Colonic mucosa (tissue), 4 donors: Measurements from ENCODE around the gene DCDC2B. TPM values are rescaled to one million over a fixed set of nuclear protein-coding genes. Genes with fewer than 3 reads are reported as not detected.
A peak's percentile ranks its signal among the peaks of the same experiment; 100 is the strongest.

Experiments
- DNase-seq: peaks from one replicate; pipeline ENCODE4 v3.0.0-alpha.2; 2020
- H3K27ac ChIP-seq: fragments of 200-600 bp; one replicate; pipeline ENCODE4 v1.8.0; 2021
- H3K27me3 ChIP-seq: fragments of 200-600 bp; one replicate; pipeline ENCODE4 v1.8.0; 2021
- H3K36me3 ChIP-seq: fragments of 200-600 bp; one replicate; pipeline ENCODE4 v1.8.0; 2021
- H3K4me1 ChIP-seq: fragments of 200-600 bp; one replicate; pipeline ENCODE4 v1.8.0; 2021; ENCODE audit warnings: mild to moderate bottlenecking
- H3K4me3 ChIP-seq: fragments of 200-600 bp; one replicate; pipeline ENCODE4 v1.8.0; 2021
- H3K9ac ChIP-seq, 2 donors: one replicate each; pipeline ENCODE4 v1.7.0; 2013; ENCODE audit warnings: control low read depth in 2 of 2, low read depth in 2 of 2, low read length in 2 of 2
- H3K9me3 ChIP-seq: fragments of 200-600 bp; one replicate; pipeline ENCODE4 v1.8.0; 2021
- CTCF ChIP-seq: fragments of 200-600 bp; IDR thresholded peaks from one replicate; pipeline ENCODE4 v1.8.0; 2022; ENCODE audit warnings: antibody characterized with exemption, mild to moderate bottlenecking
- intact Hi-C: fragments of 100-400 bp; cut with DNase I; formaldehyde crosslinking; loops from one replicate; pipeline ENCODE4 v1.14.1; 2022
- total RNA-seq, 2 donors: library from RNA; stranded (reverse); fragmentation: NEBNext Ultra II Directional in 1 of 2; extraction: Animal tissue kit (Norgen Biotek cat#: 25700) in 1 of 2; gene quantifications; one replicate each; pipeline ENCODE4 v1.2.1, GENCODE V29; 2021
- donor health status: healthy.
- donor health status: DM: no; HTN: no; CAD: no.
- donor health status: DM: no; HTN: no; CAD: no.

The DCDC2B gene
- total RNA-seq, 2 donors from 2014 or later, result not detected

GRCh38 chr1:32200226-32201010, 8.5 kb upstream of the DCDC2B start, which contains the start of gene CCDC28B:
CCDC28B (plus strand) TSS chr1:32200595; CDS start chr1:32201936, 1,341 bp downstream.
- Histone ChIP-seq H3K4me1 (peaks cover 3% of the 10 kb centered on the region), H3K9me3 (no peaks in the 10 kb centered on the region), H3K9ac (peak within 1 kb of the TSS; percentile 65 to 67), H3K4me3 (peak within 1 kb of the TSS; percentile 60), H3K27me3 (no peaks in the 10 kb centered on the region), H3K27ac (peak within 1 kb of the TSS; percentile 69), H3K36me3 (peaks cover 10% of the 10 kb centered on the region)
- DNase-seq, result peak; percentile 64
- TF ChIP-seq CTCF, result no peak
- intact Hi-C loops, result no loop called here

DNA sequence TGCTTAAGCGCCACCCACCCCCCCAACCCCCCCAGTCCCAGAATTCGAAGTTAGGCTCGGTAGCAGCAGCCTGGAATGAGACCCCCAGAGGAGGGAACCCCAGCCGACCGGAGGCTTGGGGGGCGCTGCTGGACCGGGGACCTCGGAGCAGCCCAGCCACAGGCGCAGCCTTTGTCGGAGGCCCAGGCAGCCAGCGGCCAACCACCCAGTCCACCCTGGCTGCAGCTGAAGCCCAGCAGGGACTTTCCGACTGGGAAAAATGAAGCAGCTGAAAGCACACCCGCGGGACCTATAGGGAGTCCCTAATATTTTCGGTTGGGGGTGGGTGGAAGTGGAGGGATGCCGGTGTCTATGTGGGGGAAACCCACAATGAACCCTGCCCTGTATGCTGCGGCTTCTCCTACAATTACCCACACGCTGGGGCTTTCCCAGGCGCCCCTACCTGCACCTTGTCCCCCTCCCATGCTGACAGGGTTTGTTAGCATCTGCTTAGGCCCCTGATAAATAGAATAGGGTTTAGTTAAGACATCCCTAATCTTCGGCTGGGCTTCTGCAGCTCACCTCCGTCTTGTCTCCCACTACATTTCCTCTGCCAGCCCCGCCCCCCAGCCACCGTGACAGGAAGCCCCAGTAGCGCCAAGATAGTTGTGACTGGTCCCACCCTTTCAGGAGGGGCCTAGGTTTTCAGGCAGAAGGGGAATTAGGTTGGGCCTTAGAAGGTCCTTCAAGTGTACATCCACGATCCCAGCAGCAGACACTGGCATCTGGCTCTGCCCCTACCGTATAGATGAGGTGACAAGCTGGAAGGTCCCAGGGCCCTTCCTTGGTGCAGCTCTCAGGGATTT, 7.7 kb upstream of the DCDC2B start:
- peak overlapping the region; percentile 60 for H3K4me3 ChIP-seq
- no peaks in the 10 kb centered on the region for H3K9me3 ChIP-seq
- H3K36me3 ChIP-seq, result peaks cover 4% of the 10 kb centered on the region
- peak; percentile 80 for DNase-seq
- peak overlapping the region; percentile 69 for H3K27ac ChIP-seq
- H3K4me1 ChIP-seq, result peaks cover 3% of the 10 kb centered on the region
- no peak for TF ChIP-seq CTCF
- intact Hi-C loops, result no loop called here
- no peaks in the 10 kb centered on the region for H3K27me3 ChIP-seq
- H3K9ac ChIP-seq, result peak overlapping the region; percentile 65 to 67

GRCh38 chr1:32204943-32205361, 3.9 kb upstream of the DCDC2B start:
- Histone ChIP-seq H3K4me1 (peaks cover 14% of the 10 kb centered on the region), H3K9me3 (no peaks in the 10 kb centered on the region), H3K36me3 (no peaks in the 10 kb centered on the region), H3K4me3 (peak overlapping the region; percentile 72), H3K27me3 (no peaks in the 10 kb centered on the region), H3K9ac (peak overlapping the region; percentile 88 to 98), H3K27ac (no peak overlapping the region)
- no peak for TF ChIP-seq CTCF
- DNase-seq, result peak; percentile 46
- intact Hi-C loops, result no loop called here

GRCh38 chr1:32205401-32206370, 3.2 kb upstream of the DCDC2B start, which contains the start of gene IQCC:
IQCC (plus strand) TSS chr1:32205671; CDS start chr1:32205682, 11 bp downstream.
- peak within 1 kb of the TSS; percentile 72 for H3K4me3 ChIP-seq
- peak within 1 kb of the TSS; percentile 88 to 98 for H3K9ac ChIP-seq
- intact Hi-C loops, result no loop called here
- H3K36me3 ChIP-seq, result no peaks in the 10 kb centered on the region
- TF ChIP-seq CTCF, result no peak
- H3K27me3 ChIP-seq, result no peaks in the 10 kb centered on the region
- H3K27ac ChIP-seq, result no peak within 1 kb of the TSS
- H3K4me1 ChIP-seq, result peaks cover 14% of the 10 kb centered on the region
- peak; percentile 91 for DNase-seq
- H3K9me3 ChIP-seq, result no peaks in the 10 kb centered on the region
